AG20443 (cell line): Measurements from ENCODE around the gene ADAMTSL3.
"Not testable (repeated sequence)": the region's sequence is repeated elsewhere in the genome, so short reads cannot be mapped to it uniquely, and the experiment has no call there.

ENCODE experiments used
- DNase-seq: peaks from one replicate; pipeline ENCODE4 v3.0.0; 2012; ENCODE audit warnings: low spot score, mixed read lengths

Gene ADAMTSL3

GRCh38 chr15:83702314-83702713 is 48.4 kb downstream of the ADAMTSL3 start:
- DNase-seq = not testable (repeated sequence)

- no peak for DNase-seq
Observed at GRCh38 chr15:83708328-83708727, 54.4 kb downstream of the ADAMTSL3 start.

- peak; percentile 34 for DNase-seq
Observed at GRCh38 chr15:83709241-83709640, 55.3 kb downstream of the ADAMTSL3 start.

GRCh38 chr15:83709811-83710210 is 55.9 kb downstream of the ADAMTSL3 start:
- no peak for DNase-seq

- no peak for DNase-seq
Observed at GRCh38 chr15:83710452-83710851, 56.5 kb downstream of the ADAMTSL3 start.

DNA sequence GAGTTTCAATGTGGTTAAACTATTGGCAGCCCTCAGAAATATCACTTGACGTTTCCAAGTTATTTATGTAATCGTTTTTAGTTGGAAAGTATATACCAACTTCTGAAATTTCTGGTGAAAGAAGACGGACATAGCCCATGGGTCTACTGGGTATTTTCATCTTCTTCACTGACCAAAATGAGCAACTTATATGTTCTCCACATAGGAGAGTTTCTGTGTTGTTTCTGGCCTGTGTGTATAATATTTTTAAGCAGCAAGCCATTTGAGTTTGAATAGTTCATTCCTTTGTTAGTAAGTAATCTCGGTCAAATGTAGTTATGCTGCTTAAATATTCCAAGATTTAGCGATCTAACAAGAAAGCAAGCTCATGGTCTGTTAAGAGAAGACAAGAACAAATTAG is 57.3 kb downstream of the ADAMTSL3 start:
- no peak for DNase-seq

- DNase-seq = no peak
Observed at GRCh38 chr15:83713242-83713641, 59.3 kb downstream of the ADAMTSL3 start.

- no peak for DNase-seq
Observed at GRCh38 chr15:83714939-83715628, 61.2 kb downstream of the ADAMTSL3 start.

- no peak for DNase-seq
Observed at GRCh38 chr15:83716605-83717004, 62.7 kb downstream of the ADAMTSL3 start.

DNA sequence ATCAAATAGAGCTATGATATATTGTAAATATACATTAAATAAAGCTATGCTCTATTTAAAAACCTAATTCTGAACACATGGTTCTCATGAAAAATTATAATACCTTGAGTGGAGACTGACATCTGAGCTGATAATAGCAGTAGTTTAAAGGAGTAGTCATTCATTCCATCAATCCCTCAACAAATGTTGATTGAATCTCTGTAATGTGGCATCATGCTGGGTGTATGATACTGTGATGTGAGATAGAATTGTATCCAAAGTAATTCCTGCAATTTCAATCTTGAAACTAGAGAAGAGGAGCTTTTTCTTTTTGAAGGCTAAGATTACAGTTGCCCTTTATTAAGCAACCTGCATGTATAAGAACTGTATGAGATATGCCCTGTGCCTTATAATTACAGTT is 63.1 kb downstream of the ADAMTSL3 start:
- no peak for DNase-seq

GRCh38 chr15:83720468-83720867 is 66.5 kb downstream of the ADAMTSL3 start:
- DNase-seq = no peak

DNA sequence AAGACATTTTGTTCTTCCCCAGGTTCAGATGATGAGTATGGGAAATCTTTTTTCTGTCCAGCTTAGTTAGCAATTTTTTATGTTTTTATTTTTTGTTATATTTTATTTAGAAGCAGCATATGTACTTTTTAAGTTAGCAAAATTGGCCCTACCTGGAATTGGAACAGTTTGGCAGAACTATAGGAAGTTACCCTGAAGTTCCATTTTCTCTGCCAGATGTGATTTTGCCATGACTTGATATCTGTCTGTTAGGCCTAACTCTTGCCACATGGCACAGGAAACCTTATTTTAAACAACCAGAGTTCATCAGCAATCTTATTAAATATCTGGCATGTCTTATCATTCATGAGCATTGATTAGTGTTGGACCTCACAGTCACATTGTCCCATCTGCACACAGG is 67.1 kb downstream of the ADAMTSL3 start:
- DNase-seq = no peak

- no peak for DNase-seq
Observed at GRCh38 chr15:83721981-83722380, 68.1 kb downstream of the ADAMTSL3 start.

DNA sequence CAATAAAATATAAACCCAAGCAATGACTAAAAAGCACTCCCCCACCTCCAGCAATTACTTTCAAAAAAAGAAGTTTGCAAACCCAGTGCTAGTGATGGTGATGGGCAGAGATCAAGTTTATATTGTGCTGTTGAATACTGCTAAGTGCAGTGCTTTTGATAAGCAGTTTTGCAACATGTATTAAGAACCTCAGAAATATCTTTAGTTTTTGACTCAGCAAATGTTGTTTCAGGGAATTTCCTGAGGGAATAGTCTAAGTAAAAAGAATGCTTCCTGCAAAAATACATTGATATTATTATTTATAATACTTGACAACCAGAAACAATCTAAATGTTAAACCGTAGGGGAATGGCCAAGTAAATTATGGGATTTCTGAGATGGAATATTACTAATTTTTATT is 69.3 kb downstream of the ADAMTSL3 start:
- DNase-seq = no peak

- DNase-seq = no peak
Observed at GRCh38 chr15:83732196-83732595, 78.3 kb downstream of the ADAMTSL3 start.

DNA sequence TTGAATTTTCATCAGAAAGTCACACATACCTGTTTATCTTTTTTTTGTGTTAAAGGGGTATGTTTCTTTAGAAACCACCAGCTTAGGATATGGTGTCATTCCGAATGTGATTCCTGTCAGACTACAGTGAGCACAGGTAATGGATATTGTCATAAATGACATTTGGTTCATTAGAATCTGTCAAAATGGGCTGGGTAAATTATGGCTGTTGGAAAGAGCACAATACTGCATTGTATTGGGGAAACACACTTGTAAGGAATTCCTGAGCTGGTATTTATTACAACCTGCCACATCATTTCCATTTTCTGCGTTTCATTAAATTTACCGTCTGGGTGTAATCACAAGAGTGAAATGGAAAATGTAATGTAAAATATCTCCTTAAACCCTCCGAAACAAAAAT is 78.8 kb downstream of the ADAMTSL3 start:
- DNase-seq = no peak

DNA sequence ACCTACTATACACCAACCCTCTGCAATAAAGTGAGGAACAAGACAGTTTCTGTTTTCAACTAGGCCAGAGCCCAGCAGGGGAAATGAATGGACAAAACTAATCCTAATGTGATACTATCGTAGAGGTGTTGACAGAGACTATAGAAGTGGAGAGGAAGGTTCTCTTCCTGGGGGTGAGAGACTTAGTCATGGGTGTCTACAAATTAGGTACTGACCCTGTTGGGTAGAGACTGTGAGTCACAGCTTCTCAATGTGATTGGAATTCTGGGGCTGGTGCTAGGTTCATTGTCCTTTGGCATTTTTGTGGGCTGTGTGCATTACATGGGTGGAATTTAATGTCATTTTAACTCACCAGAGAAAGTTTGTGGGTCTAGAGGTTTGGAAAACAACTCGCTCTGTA is 79.3 kb downstream of the ADAMTSL3 start:
- DNase-seq = peak; percentile 18

GRCh38 chr15:83733691-83734090 is 79.8 kb downstream of the ADAMTSL3 start:
- no peak for DNase-seq

- DNase-seq = no peak
Observed at GRCh38 chr15:83734487-83734886, 80.6 kb downstream of the ADAMTSL3 start.

DNA sequence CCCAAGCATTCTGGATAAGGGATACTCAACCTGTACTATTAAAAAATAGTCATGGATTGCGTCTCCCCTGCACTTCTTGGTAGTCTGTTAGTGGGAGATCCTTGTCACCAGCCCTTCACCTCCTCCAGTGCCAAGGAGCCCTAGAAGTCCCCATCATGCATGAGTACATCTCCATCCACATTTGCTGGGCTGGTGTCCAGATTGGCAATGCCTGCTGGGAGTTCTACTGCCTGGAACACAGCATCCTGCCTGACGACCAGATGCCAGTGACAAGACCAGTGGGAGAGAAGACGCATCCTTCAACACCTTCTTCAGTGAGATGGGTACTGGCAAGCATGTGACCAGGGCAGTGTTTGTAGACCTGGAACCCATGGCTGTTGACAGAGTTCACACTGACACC is 85.7 kb downstream of the ADAMTSL3 start:
- no peak for DNase-seq

DNA sequence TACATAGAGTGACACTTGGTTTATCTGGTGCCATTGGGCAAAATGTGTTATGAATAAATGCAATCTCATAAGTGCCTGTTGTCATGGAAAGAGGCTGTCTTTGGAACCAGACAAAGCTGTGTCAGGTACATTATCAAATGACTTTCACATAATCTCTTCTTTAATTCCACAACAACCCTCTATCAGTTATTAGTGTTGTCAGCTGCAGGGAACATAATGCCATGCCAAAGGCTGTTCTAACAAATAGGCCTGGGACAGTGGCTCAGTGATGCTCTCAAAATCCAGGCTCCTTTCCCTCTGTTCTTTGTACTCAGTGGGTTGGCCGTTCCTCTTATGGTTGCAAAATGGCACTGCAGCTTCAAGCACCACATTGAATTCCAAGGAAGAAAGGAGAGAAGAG is 91.8 kb downstream of the ADAMTSL3 start:
- DNase-seq = no peak

DNA sequence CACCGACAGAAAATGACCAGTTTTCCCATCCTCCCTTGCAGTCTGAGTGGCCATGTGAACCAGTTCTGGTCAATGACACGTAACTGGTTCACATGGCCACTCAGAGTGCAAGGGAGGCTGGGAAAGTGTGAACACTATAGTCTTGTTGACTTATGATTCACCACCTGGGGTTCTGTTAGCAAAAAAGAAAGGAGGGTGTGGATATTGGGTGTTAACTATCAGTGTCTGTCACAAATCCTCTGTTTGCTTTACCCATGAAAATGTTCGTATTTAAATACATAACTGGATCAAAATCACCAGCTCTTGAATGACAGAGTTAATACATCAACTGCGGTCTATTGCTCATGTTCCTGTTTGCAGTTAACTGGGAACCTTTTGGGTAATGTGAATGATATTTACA is 92.3 kb downstream of the ADAMTSL3 start:
- no peak for DNase-seq

DNA sequence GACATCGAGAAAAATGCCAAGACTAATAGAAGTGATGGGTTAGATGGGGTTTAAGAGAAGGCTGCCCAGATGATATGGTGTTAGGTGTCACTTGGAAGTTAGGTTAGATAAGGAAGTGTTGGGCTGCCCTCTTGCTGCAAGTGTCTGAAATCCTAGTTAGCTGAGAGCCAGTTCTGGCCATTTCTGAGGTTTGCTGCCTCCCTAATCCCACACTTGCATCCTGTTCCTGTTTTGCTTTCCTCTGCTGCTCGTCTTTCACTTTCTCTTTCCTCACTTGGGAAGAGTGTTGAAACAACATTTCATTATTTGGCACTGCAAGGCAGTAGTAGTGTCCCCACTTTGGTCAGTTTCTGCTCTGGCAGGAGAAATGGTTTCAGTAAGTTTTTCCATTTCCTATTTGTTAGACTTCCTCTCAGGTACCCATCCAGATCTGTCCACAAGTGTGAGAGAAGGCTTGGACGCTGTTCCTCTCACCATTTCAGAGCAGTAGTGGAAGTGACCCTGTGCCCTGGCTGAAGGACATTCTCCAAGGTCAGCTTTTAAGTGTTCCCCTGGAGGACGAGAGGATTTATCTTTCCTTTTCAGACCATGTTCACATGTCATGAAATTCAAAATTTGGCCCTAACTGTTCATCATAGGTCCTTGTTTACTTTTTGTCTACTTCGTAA is 93.3 kb downstream of the ADAMTSL3 start:
- peak; percentile 17 for DNase-seq

GRCh38 chr15:83747718-83748110 is 93.8 kb downstream of the ADAMTSL3 start:
- DNase-seq = no peak
